Measurements from ENCODE around the gene C1GALT1C1L. TPM values are rescaled to one million over a fixed set of nuclear protein-coding genes. Genes with fewer than 3 reads are reported as not detected.
A peak's percentile ranks its signal among the peaks of the same experiment; 100 is the strongest.

C1GALT1C1L gene
- total and polyA plus RNA-seq, 2 of the 13 experiments (the other 11 are each of a cell fraction or from before 2014, with no cell fraction given), result 1.3 to 2.4 TPM

GRCh38 chr2:43634604-43635306, 41.5 kb downstream of the C1GALT1C1L start (continued):
- no peak for TF ChIP-seq E2F2 (CRISPR knock-in tag; IDR thresholded peaks at IDR 0.05; ENCODE audit: borderline replicate concordance)
- no peak for TF ChIP-seq ZNF570 (CRISPR knock-in tag; IDR thresholded peaks at IDR 0.05; ENCODE audit: borderline replicate concordance)
- no peak for TF ChIP-seq MNT (IDR thresholded peaks at IDR 0.05)
- TF ChIP-seq ZNF678 (CRISPR knock-in tag; IDR thresholded peaks at IDR 0.05), result no peak
- no peak for TF ChIP-seq MLLT10 (CRISPR knock-in tag; IDR thresholded peaks at IDR 0.05)
- TF ChIP-seq TARDBP (CRISPR knock-in tag; IDR thresholded peaks at IDR 0.05), result peak; percentile 77; the same call in 1 of the 2 replicates
- no peak for TF ChIP-seq ARNT (IDR thresholded peaks at IDR 0.05)
- no peak for TF ChIP-seq PCBP1 (IDR thresholded peaks at IDR 0.05; ENCODE audit: borderline replicate concordance, low read depth, low read length)
- no peak for TF ChIP-seq ZNF605 (CRISPR knock-in tag; IDR thresholded peaks at IDR 0.05)
- no peak for TF ChIP-seq ZSCAN20 (CRISPR knock-in tag; IDR thresholded peaks at IDR 0.05; ENCODE audit: borderline replicate concordance)
- no peak for TF ChIP-seq ELK4 (CRISPR knock-in tag; IDR thresholded peaks at IDR 0.05; ENCODE audit: borderline replicate concordance)
- peak; percentile 52; the same call in 1 of the 2 replicates for TF ChIP-seq ARID2 (CRISPR knock-in tag; IDR thresholded peaks at IDR 0.05; ENCODE audit: borderline replicate concordance)
- TF ChIP-seq ZNF841 (CRISPR knock-in tag; IDR thresholded peaks at IDR 0.05; ENCODE audit: borderline replicate concordance), result no peak
- TF ChIP-seq AGO2 (optimal IDR thresholded peaks at IDR 0.05; ENCODE audit: low read depth, low read length), result no peak
- no peak for TF ChIP-seq POGK (CRISPR knock-in tag; conservative IDR thresholded peaks at IDR 0.05)
- no peak for TF ChIP-seq ZBTB7A (CRISPR knock-in tag; IDR thresholded peaks at IDR 0.05)
- peak; percentile 38; the same call in 1 of the 2 replicates for TF ChIP-seq DRAP1 (CRISPR knock-in tag; IDR thresholded peaks at IDR 0.05)
- no peak for TF ChIP-seq SNRNP70 (IDR thresholded peaks at IDR 0.05; ENCODE audit: low read depth, low read length)
- TF ChIP-seq CAMTA2 (CRISPR knock-in tag; IDR thresholded peaks at IDR 0.05; ENCODE audit: borderline replicate concordance), result no peak
- no peak for TF ChIP-seq RXRA (CRISPR knock-in tag; IDR thresholded peaks at IDR 0.05)
- TF ChIP-seq MYNN (CRISPR knock-in tag; IDR thresholded peaks at IDR 0.05; ENCODE audit: low read depth), result no peak
- no peak for TF ChIP-seq SNAPC5 (CRISPR knock-in tag; IDR thresholded peaks at IDR 0.05; ENCODE audit: borderline replicate concordance)
- TF ChIP-seq FOXC1 (CRISPR knock-in tag; IDR thresholded peaks at IDR 0.05; ENCODE audit: borderline replicate concordance), result no peak
- TF ChIP-seq ZNF547 (CRISPR knock-in tag; IDR thresholded peaks at IDR 0.05), result no peak
